Glomerular visceral epithelial cell (primary cell): ENCODE data around the gene CA6.
"Not testable (repeated sequence)": the region's sequence is repeated elsewhere in the genome, so short reads cannot be mapped to it uniquely, and the experiment has no call there.

ENCODE experiments used
- DNase-seq: peaks from one replicate; pipeline ENCODE4 v3.0.0-alpha.2; 2016; ENCODE audit errors: extremely low spot score

The CA6 gene

GRCh38 chr1:9004700-9005394 is 59.2 kb downstream of the CA6 start:
- peak; percentile 78 for DNase-seq

GRCh38 chr1:9005395-9005708 is 59.7 kb downstream of the CA6 start:
- DNase-seq: no peak

DNA sequence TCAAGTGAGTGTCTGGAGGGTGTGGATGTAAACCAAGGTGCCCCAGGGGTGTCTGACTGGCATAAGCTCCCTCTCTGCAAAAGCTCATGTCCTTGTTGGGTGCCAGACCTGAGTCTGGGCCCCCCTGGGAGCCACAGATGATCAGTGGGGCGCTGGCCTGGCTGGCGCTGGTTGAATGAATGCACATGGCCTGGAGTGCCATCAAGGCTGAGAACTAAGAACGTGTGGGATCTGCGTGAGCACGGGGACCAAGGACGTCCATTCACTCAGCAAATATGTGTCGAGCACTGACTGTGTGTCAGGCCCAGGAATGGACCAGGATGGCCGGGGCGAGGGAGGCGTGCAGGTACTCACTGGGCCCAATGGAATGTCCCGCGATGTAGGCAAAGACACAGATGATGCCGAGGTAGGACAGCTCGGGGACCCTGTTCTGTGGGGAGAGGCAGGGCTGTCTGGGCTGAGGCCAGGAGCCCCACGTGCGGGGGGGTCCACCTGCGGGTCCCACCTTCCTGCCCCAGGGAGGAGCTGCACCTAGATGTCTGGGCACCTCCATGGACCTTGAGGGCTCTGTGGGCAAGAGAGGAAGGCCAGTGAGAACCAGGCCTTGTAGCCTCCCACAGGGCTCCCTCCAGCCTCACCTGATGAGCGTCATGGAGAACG is 61.4 kb downstream of the CA6 start:
- no peak for DNase-seq

DNA sequence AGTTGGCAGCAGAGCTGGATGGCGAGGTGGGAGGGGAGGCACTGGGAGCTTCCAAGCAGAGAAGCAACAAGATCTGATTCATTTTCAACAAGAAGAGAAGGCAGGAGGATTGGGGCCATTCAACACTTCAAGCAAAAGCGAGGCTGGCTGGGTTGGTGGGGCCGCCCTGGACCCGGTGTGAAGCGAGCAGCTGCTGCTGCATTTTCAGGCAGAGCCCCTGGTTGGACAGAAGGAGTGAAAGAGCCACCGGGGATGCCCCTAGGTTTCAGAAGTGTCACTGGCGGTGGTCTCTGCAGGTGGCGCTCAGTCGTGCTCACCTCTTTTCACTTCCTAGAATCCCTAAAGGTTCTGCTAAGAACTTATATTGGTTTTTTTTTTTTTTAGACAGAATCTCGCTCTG is 62.6 kb downstream of the CA6 start:
- DNase-seq: no peak

DNA sequence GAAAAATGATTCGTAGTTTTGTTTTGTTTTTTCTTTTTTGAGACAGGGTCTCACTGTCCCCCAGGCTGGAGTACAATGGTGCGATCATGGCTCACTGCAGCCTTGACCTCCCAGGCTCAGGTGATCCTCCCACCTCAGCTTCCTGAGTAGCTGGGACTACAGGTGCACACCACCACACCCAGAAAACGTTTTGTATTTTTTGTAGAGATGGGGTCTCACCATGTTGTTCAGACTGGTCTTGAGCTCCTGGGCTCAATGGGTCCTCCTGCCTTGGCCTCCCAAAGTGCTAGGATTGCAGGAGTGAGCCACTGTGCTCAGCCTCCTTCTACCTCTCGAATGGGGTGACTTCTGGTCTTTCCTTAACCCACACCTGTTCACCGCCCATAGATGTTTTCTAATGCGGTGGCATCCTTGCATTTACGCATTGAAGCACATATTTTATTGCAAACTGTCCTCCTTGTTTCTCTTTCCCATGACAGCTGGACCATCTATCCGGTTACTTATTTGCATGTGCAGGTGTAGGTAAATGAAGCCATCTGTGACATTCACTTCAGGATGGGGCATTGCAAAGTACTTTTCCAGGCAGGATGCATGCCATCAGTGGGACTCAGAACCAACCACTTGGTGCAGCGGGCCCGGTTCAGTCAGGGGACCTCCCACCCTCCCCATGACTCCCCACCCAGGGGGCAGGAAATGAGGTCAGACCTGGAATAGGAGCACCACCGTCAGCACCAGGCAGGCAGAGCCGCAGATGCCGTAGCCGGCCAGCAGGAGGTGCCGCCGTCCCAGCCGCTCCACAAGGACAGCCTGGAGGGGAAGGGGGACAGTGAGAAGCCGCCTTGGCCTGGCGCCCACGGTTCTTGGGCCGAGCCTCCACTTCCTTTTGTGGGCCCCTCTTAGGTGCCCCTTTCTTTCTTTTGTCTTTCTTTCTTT is 64.0 kb downstream of the CA6 start:
- DNase-seq: peak; percentile 19

DNA sequence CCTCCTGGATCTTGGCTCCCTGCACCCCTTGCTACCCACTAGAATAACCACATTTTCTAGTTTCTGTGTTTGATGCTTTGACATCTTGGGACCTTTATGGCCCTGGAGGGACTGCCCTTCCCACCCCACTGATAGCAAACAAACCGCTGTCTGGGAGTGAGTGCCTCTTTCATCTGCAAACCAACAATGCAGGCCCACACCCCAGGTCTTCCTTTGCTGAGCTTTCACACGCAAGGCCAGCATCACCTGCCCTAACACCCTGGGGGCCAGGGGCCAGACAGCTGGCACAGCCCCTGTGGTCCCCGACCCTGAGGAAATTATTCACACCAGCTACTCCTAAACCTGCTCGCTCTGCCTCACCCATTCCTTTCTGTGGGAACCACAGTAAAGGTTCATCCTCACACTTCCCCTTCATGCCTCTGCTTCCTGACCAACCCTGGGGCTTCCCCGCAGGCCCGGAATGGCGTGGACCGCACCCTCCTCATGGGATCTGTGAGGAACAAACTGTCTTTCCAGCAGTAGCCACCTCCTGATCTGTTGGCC is 65.2 kb downstream of the CA6 start:
- no peak for DNase-seq

DNA sequence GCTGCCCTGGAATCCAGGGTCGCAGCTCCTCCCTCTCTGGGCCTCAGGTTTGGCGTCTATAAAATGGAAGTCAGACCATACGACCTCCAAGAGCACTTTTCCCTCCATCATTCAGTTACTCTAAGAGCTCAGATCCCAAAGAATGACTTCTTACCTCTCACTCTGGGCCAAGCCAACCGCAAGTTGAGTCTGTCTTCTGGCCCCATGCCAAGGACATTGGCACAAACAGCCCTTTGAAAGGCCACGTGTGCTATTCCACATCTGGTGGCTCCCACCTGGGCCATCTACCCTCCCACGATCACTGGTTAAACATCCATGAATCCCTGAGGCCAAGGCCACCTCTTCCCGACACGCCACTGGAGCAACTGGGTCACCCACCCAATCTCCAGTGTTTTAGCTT is 68.2 kb downstream of the CA6 start:
- no peak for DNase-seq

DNA sequence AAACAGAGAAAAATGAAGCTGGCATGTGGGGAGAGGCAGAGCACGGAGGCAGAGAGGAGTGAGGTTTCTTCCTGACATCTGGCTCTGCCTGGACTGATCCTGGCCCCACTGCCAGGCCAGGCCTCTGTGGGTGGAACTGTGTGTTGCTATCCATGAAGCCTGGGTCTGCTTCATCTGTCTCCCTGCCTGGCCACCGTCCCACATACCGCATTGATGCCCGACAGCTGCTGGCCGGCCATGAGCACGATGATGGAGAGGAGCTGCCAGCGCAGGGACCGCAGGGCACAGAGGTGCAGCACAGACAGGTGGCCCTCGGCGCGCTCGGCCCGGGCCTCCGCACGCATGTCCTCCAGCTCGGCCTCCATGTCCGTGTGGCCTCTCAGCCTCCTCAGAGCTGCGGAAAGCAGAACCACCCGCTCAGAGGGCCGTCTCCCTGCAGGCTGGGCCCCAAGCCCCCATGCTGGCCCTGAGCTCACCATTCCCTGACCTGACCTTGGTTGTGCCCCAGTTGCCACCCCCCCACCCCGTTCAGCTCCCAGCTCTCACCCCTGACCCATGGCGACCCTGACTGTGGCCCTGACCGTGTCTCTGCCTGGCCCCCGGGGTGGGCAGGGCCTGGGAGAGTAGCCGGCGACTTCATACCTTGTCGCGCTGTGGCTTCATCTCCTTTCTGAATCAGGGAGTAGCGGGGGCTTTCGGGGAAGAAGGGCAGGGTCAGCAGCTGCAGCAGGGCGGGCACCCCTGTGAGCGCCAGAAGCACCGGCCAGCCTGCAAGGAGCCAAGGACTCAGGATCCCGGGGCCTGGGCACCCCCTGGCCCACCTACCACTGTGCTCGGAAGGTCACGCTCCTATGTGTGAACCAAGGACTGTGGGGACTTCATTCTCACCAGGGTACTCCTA is 69.1 kb downstream of the CA6 start:
- no peak for DNase-seq

GRCh38 chr1:9016455-9016854 is 70.8 kb downstream of the CA6 start:
- DNase-seq: no peak

DNA sequence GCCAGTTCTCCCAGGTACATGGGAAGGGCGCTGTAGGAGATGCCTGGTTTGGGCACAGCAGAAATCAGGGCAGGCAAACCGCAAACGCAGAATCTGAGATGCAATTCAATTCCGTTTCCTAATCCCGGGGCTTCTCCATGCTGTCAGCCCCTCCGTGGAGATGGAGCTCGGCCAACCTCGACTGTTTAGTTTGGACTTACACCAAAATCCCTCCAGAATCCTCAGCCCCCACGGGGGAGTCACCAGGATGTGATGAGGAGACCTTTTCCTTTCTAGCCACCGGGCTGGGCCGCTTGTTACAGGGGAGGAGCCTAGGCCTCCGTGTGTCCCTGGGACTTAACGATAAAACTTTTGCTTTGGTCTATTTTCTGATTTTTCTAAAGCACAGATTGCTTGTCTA is 72.7 kb downstream of the CA6 start:
- no peak for DNase-seq

- no peak for DNase-seq
Observed at GRCh38 chr1:9019896-9020295, 74.2 kb downstream of the CA6 start.

GRCh38 chr1:9020305-9020704 is 74.6 kb downstream of the CA6 start:
- DNase-seq: no peak

DNA sequence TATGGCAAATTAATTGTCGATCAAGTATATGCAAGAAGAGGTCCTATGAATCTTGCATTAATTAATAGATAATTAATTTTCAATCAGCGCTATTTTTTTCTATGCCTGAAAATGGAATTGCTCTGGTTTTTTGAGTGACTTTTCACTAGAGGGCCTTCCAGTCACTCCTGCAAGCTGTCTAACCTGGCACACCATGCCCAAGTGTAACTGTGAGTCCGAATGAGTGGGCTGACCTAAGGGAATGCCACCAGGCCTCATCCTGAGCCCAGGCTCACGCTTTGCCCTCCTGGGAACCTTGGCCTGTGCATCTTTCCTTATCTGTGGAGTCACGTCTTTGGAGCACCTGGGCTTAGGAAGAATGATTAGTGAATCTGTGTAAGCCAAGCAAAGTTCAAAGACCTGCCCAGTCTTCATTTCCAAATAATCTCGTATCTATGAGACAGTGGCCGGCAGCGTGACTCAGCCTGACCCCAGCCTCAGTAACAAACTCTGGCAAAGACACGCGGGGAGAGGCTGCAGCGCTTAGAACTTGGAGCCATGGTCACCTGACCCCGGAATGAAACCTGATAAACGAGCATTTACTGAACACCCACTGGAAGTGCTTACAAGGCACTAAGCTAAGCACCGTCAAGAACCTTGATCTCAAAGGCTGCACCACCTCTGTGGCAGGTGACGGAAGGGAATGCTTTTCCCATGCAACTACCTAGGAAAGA is 76.5 kb downstream of the CA6 start:
- not testable (repeated sequence) for DNase-seq

GRCh38 chr1:9022773-9023172 is 77.1 kb downstream of the CA6 start:
- DNase-seq: no peak
